GM19463 (cell line): ENCODE results near the gene TRUB1.

Experiments used
- ATAC-seq: cut with Tn5 transposase; IDR thresholded peaks from one replicate; pipeline ENCODE4 v1.9.1; 2021; ENCODE audit warnings: mild to moderate bottlenecking, moderate library complexity; ENCODE audit not compliant: unreplicated experiment

Gene TRUB1

GRCh38 chr10:115026056-115026745 is 88.2 kb downstream of the TRUB1 start:
- no peak for ATAC-seq

DNA sequence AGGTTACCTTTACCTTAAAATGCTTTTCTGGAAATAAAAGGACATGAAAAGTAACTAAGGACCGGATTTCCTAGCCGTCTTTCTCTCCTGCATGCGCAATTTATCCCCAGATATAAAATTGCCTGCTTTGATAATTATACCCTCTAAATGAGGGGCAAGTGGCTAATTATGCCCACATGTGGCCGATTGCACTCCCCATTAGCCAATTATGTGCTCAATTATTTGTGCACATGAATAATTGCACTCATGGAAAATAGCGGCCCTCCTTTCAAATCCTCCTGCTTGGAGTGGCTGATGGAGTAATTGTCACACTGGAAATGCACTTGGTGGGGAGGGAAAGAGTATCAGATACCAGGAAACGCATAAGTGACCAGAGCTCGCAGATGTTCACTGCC is 88.7 kb downstream of the TRUB1 start:
- no peak for ATAC-seq
